GM21529 (cell line): ENCODE results near the gene CA10.

Source experiments
- ATAC-seq: cut with Tn5 transposase; IDR thresholded peaks from one replicate; pipeline ENCODE4 v1.9.1; 2021; ENCODE audit not compliant: unreplicated experiment

Gene CA10

DNA sequence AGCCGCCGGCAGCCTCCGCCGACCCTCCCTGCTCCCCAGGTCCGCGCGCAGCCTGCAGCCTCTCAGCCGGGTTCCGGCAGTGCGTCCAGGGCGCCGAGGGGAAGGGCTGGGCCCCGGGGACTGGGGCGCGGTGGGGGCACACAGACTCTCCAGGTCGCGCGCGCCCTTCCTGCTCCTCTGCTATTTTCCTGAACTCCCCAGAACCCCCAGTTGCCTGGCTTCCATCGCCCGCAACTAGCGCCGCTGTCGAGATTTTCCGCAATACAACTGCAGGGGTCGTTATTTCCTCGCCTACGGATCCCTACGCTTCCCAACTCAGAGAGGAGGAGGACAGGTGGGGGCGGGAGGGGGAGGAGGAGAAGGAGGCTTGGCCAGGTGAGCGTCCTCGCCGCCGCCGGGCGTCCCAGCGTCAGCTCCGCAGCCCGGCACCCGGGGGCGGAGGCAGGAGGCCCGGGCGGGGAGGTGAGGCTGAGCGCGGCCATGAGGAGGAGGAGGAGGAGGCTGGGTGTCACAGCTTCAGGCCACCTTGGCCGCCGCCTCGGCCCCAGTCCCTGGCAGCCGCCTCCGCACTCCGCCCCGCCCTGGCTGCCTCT is at the start of gene CA10:
TSS of gene CA10 (minus strand) at position 265 of the 593 bp plus-strand sequence.
- no peak for ATAC-seq

DNA sequence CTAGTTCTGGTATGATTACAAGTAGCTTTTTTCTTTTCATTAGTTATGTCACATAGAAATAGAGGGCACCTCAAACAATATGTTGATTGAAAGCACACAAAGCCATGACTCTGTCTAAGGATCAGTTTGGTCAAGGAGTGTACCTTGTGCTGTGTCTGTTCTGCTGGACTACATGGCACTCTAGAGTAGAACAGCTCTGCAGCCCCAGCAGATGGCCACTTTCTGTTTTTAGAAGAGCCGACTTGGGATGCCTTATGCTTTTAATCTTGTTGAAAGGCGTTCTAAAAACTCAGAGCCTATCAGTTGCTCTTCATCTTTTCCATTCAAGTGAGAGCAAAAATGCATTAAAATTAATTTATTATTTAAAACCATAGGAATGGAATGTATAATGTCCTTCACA is 49.3 kb upstream of the CA10 start:
- ATAC-seq, result no peak

DNA sequence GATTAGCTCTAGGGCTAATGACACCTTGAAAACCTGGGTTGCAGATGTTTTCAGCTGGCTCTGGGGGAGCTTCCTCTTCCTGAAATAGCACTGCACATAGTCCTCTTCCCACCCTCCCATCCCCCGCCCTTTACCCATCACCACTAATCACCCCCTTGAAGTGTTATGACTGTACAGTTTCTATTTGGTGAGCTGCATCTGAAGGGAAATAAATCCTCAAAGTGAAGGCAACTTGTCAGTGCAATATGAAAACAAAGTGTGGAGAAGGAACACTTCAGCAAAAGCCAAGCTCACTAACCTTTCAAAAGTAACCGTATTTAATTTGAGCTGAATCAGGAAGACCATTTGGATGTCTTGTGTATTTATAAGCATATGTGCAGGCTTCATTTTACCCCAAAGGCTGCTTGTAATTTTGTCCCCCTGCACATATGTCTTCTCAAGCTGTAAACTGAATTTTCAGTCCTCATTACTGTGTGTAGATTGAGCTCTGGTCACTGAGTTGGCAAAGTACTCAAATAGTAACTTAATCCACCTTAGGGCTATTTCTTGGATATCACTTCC is 44.1 kb upstream of the CA10 start:
- no peak for ATAC-seq

DNA sequence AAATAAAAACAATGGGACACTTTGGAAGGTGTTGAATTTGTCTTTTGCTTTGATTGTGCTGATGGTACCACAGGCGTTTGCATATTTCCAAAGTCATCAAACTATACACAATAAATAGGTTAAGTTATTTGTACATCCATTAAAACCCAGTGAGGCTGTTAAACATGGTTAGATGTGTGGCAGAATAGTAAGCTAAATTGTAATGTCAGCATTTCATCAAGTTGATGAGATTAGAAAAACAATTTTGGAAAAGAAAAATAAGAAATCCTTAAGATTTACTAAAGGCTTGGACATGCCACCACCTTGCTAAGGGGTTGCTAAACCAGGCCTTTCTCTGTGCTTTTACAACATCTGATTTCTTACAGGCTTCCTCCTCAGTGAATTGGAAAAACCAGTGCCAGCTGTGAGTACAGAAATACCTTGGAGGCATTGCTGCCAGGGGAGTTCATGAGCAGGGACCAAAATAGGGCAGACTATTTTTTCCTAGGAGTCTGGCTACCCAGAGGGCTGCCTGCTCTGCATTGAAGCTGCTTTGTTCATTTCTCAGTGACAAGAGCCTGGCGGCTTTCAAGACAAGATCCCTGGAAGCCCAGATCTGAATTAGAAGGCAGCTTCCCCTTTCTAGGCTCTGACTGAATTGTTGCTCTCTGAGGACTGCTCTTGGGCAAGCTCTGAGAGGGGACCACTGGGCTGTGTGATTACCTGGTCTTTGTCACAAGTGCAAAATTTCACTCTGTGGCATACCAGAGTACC is 43.4 kb upstream of the CA10 start:
- ATAC-seq, result no peak

DNA sequence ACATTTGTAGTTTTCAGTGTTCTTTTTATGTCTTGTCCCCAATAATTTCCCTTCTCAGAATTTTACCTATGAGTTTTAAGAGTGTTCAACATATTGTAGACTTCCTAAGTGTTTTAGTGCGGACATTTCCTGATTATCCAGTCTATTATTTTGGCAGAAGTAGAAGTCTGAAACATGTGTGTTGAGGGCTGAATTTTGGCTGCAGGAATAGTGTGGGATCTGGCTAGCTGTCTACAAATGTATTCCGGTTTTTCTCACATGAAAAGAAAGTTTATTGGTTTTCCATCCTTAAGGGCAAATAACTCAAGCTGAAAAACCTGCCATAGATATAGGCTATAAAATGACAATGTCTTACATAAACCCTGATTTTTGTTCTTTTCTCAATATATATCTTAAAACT is 33.0 kb upstream of the CA10 start:
- no peak for ATAC-seq

DNA sequence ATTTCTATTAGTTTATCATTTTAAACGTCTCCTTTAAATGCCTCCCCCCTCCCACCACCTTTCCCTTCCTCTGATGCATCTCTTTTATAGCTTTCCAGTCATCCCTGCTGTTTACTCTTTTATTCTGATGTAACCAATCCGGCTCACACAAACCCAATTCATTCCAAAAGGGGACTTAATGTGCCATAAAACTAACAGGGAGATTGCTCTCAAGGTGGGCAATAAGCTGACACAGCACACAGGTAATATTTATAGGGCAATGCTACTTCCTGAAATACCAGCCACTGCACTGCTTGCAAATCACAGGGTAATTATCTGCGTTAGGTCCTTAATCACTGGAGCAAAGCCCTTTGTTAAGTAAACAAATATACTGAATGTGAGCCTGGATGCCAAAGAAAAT is 23.3 kb upstream of the CA10 start:
- no peak for ATAC-seq

DNA sequence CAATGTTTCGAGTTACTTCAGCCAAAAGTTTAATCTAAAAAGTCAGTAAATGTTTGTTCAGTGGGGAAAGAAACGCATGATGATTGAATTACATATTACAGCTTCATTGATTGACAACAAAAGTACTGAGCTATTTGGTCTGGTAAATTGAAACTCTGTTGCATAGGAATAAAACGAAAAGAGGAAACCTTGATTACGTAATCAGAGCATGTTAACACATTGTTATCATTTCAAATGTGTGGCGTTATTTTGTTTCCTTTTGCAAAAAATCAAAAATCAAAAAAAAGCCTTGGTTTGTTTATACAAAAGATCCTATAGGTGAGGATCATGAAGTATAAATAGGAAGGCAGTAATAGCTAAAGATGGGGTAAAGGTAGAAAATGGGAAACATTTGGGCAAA is 19.5 kb upstream of the CA10 start:
- ATAC-seq, result no peak

DNA sequence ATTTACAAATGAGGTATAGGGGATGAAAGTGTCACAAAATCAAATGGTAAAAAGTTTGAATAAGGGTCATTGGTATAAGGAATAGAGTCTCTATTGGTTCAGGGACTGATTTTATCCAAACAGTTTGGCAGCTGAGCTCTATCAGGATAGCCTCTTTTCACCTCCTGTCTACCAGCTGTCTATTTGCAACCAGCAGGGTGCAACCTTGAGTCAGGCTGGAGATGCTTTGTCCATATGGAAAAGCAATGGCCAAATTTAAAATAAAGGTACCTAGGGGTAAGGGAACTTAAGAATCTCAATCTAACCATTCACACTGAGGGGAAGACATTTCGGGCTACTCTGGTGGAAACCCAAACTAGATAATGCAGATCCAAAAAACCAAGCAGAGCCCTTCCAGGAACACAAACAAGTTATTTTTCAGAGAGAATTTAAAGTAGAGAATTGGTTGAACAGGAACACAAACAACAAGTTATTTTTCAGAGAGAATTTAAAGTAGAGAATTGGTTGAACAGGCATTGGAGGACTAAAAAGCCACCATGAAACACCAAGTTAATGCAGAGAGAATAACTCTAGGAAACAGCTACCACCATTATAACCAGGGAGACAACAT is 12.6 kb upstream of the CA10 start:
- ATAC-seq, result no peak

DNA sequence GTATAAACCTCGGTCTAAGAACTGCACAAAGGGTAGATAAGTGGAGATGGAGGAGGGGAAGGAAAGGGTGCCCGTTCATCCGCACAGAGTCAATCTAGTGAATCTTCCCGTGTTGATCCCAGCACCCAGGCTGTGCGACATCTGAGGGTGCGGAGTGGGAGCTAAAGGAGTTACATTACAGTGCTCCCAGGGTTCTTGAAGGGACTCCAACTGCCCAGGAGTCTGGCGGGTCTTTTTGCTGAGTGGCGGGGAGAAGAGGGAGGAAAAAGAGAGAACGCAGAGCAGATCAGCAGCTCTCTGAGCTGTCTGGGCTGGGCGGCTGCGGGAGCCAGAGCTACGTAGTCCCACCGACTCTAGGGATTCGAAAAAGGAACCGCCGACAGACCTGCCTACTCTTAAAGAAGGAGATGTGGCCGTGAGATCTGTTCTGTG is 1.6 kb upstream of the CA10 start:
- ATAC-seq, result no peak

DNA sequence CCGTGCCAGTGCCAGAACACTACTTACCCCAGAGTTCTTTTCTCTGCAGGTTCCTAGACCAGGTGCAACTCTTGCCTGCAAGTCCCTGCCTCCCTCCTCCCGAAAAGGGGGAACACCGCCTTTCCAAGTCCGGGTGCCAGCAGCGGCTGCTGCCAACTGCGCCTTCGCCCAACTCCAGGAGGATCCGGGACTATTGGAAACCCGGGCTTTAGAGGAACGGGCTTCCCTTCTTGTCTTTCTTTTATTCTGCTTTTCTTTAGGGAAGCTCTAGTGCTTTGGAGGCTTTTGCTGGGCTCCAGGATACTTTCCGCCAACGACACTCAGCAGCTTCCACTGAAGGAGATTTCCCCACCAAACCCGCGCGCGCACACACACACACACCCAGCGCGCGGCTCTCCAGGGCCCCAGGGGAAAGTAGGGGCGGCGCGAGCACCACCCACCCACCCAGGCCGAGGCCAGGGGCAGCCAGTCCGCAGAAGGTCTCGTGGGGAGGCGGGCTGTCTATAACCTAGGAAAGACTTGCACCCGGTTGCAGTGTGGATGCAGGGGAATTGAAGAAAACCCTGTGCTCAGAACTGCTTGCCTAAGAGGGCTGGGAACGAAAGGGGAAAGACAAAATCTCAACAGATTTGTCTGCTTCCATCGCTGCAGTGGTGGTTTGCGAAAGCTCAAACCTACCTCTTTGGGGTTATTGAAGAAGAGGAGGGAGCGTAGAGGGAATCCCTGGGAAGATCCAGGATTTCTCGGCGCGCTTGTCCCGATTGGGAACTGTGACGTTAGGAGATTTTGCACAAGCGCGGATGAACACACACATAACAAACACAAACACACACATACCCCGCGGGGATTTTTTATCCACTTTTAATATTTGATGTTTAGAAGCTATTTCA is 977 bp upstream of the CA10 start:
- ATAC-seq, result no peak

DNA sequence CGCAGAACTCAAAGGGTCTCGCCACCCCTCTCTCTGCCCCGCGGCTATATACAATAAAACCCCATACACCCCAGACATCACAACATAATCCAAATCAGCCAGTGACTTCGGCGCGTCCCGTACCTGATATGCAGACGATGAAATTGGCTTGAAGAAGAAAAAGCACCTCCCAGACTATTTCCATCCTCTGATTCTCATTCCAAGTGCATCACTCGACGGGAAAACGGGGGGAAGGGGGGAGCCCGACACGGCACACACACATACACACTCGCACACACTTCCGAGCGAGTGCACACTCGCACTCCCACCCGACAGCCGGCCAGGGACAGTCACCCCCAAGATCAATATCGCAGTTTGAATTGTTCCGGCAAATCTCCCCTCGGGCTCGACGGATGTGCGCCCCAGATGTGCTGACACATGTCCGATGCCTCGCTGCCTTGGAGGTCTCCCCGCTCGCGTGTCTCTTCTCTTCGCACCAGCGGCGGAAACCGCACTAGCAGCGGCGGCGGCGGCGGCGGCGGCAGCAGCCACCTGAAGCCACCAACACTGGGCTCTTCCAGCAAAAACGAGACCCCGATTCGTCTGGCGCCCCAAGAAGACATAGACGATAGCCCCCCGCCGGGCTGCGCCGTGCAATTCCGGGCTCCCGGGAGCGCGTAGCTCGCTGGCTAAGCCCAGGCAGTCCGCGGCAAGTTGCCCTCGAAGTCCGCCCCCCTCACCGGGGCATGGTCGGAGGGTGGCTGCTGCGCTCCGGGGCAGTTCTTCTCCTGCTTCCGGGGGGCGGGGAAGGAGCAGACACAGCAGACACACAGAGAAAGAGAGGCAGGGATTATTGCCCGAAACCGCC is 688 bp downstream of the CA10 start:
- ATAC-seq, result no peak

DNA sequence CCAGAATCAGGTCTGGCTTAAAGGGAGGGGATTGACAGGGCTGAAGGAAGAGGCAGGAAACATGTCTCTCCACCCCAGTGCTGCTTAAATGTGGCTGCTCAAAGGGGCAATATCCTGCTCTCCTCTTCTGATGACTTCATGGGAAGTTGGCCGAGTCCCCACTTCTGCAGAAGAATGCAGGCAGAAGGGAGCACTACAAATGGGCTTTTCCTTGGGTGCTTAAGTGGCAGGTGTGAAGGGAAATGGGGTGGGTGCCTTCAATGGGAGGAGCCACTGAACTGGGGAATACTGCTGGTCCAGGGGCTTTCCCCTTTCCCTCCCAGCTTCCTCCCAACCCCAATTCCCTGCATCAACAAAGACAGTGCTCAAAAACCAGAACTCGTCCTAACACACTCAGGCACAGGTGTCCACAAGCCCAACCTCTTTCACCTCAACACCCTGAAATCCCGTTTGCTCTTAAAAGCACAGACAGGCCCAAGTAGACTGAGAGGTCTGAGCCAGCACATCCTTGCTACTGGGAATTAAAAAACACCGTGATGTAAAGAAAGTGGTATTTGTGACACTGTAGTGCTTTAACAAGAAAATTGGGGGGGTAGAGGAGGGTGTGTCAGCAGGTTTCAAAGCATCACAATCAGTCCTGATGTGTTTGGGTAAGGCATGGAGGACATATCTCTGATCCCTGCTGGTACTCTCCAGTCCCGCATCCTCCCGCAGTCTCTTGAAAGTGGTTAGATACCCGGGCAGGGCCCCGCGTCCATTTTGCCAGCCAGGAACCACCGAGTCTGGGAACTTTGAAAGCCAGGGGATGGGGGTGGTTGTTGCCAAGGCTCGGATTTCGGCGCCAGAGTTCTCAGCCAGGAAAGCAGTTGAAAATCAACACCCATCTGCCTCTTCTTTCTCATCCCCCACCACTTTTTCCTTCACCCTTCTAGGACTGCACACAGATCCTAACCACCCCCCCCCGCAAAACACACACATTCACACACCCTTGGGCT is 1.6 kb downstream of the CA10 start:
- no peak for ATAC-seq

DNA sequence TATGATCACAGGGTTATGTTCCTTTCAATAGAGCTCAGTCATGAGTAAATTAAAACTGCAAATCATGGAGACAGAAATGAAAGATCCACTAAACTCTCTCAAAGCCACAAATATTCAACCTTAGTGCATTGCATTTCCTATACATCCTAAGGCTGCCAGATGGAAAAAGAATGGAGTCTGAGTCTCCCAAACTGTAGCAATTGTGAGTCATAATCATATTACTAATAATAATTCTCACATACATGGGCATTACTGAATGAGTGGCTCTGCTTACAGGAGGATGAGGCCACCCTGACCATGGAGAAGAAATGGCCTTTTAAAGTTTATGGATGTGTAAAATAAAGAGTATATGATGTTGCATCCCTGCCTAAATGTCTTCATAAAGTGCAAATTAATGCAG is 3.2 kb downstream of the CA10 start:
- ATAC-seq, result no peak

DNA sequence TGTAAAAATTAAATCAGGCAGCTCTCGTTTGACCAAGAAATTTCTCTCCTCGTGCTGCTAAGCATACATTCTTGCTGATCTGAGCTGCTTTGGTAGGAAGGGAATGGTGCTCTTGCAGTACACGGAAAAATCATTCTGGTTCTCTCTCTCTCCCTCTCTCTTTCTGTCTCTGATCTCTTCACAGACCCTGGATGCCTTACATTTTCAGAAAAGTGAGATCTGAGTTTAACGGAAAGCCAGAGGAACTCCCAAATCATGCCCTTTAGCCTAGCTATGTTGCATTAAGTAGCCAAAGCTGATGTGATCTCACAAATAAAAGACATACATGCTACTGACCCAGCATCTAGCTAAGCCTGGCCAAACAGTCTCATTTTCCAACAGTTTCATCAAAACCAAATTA is 4.0 kb downstream of the CA10 start:
- no peak for ATAC-seq

DNA sequence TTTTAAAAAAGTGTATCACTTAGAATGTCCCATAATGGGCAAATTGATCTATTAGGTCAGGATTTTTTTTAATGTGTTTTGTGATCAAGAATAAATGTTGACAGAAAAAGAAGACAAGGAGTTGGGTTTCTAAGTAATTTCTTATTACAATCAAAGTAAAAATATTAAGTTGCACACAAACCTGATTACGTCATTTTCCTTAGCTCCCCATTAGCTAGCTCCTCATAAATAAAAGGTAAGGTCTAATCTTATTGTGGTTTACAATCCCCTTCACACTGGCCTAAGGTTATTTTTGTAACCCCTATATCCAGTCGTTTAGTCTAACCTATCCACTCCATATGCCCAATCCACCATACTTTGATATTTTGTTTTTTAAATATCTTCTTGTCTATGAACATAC is 7.6 kb downstream of the CA10 start:
- ATAC-seq, result no peak

DNA sequence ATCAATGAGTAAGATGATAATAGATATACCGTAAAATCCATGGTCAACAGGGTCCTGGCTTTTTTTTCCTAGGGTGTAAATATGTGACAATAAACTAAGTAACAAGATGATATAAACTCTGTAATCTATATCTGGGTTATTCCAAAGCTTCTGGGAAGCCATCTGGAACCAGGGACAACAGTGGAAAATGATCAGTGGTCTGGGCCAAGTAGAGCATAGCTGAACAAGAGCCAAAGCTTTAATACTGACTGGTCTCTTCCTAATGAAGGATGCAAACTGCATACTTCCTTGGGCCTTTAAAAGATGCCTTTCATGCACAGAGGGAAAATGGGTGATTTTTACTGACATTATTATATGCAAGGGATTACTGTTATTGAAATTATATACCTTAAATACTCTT is 8.9 kb downstream of the CA10 start:
- no peak for ATAC-seq

DNA sequence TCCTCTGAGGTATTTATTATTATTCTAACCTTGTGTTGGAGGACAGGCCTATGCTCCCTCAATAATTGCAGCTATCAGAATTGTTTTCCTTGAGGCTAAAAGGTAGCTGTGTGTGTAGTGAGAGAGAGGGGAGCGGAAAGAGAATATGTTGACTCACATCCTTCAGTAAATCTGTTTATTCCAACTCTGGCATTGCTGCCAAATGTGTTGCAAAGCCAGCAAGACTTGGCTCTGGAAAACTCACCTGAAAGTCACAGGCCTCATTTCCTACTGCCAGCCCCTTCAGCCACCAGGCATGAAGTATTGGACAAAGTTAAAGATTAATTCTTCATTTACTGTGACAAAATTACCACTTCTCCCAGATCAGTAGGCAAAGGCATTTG is 9.6 kb downstream of the CA10 start:
- no peak for ATAC-seq

DNA sequence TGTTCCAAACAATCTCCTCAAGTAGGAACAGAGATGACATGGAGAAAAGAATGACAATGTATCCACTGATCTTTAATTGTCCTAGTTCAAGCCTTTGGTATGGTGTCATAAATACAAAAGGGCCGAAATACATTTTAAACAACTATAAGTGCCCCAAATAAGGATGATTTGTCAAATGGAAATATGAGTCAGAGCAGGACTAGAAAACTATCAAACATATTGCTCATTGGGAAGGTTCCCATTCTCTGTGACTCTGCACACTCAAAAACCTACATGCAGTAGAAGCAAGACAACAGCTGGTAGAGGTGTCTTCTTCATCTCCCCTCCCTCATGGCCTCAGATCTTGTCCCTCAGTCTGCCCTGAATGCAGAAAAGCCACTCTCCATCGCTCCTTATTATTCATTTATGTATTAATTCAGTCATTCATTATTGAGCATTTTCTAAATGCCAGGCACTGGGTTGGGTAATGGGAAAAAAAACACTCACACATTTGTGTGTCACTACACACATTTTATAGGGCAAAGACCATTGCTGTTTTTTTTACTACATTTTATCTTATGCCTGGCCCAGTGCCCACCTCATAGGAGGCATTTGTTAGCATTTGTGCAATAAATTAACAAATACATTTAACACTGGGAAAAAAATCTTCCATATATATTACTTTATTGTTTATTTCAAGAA is 10.1 kb downstream of the CA10 start:
- no peak for ATAC-seq

DNA sequence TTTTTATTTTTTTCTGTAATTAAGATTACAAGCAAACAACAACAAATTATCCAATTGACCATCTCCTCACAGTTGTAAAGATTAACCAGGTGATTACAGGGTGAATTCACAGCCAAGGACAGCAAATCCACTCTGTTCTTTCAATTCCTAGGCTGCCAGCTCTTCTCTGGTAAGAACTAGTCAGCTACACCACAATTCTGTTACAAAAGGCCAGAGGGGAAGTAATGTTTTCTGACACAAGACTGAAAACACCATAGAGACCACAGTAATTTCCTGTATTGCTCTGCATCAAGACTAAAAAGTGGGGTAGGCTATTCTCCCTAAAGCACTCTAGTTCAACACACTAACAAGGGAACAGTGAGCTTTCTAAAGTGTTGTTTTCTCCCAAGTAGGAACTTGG is 10.6 kb downstream of the CA10 start:
- no peak for ATAC-seq
